ENCODE measurements around the gene CDKAL1. TPM values are rescaled to one million over a fixed set of nuclear protein-coding genes. Genes with fewer than 3 reads are reported as not detected.
A peak's percentile ranks its signal among the peaks of the same experiment; 100 is the strongest.

Gene CDKAL1
- total and polyA plus RNA-seq, 2 of the 8 experiments (the other 6 are each of a cell fraction or from before 2014, with no cell fraction given) = 8.4 to 24.6 TPM

DNA sequence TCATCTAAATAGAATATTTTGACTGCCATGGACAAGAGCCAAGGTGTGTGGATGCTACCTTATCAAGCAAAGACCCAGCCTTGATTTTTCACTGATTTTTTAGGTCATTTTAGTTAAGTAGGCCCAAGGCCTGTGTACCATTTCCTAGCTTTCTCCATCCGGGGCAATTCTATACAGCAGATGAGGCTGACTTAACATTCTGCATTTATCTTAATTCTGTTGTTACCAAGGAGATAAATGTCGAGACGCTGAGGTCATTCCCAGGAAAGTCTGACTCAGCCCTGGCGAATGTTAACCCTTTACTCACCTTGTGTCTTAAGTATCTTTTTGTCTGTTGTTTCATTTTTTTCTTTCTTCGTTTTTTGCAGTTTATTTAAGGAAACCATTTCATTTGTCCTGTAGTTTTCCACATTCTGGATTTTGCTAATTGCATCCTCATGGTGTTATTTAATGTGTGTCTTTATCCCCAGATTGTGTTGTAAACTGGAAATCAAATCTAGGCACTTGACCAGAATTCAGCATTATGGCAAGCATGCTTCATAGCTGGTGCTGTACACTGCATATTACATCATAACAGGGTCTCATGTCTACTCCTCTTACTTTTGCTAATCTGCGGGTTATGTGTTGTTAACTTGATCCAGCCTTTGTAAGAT lies 277.0 kb downstream of the CDKAL1 start (continued):
- TF ChIP-seq TEAD4 (IDR thresholded peaks at IDR 0.05; ENCODE audit: low read depth, low read length) = 0 out of 2 replicates have a peak, but pooled peaks have one; percentile 10
- peak; percentile 100 for TF ChIP-seq JUN (IDR thresholded peaks at IDR 0.05; ENCODE audit: low read depth, low read length)
- peak; percentile 59; the same call in 1 of the 2 replicates for TF ChIP-seq SP1 (IDR thresholded peaks at IDR 0.05; ENCODE audit: low read depth, low read length)
- 0 out of 2 replicates have a peak, but pooled peaks have one; percentile 13 for TF ChIP-seq CHD2 (IDR thresholded peaks at IDR 0.05; ENCODE audit: low read length)

Measured in H1 (cell line).